Nephron (organoid): ENCODE measurements around the gene ZNF354B.
"Not testable (repeated sequence)": the region's sequence is repeated elsewhere in the genome, so short reads cannot be mapped to it uniquely, and the experiment has no call there.

Experiments used
- H3K27ac Mint-ChIP-seq, 3 experiments: 2 replicates each; pipeline ENCODE4 v1.8.0; 2020; ENCODE audit warnings: mixed read lengths in 3 of 3, mild to moderate bottlenecking in 2 of 3, moderate library complexity in 1 of 3
- H3K27me3 Mint-ChIP-seq: 2 replicates; pipeline ENCODE4 v1.8.0; 2021; ENCODE audit warnings: low read depth, mild to moderate bottlenecking, moderate library complexity, mixed read lengths
- H3K36me3 Mint-ChIP-seq: 2 replicates; pipeline ENCODE4 v1.8.0; 2020; ENCODE audit warnings: low read depth, mixed read lengths
- H3K4me1 Mint-ChIP-seq: 2 replicates; pipeline ENCODE4 v1.8.0; 2020; ENCODE audit warnings: mixed read lengths
- H3K4me3 Mint-ChIP-seq, 3 experiments: 2 replicates each; pipeline ENCODE4 v1.8.0; 2020; ENCODE audit warnings: mild to moderate bottlenecking in 3 of 3, mixed read lengths in 3 of 3, moderate library complexity in 2 of 3
- H3K9me3 Mint-ChIP-seq: 2 replicates; pipeline ENCODE4 v1.8.0; 2020; ENCODE audit warnings: mixed read lengths
- TF ChIP-seq, protein P1 (sequence below), 3 experiments: fragments of 200-600 bp; sonication (generic); IDR thresholded peaks; one replicate each; pipeline ENCODE4 v1.5.0; 2021; ENCODE audit warnings: antibody characterized with exemption in 3 of 3; ENCODE audit not compliant: unreplicated experiment in 3 of 3

Gene ZNF354B

GRCh38 chr5:178827636-178828035, 32.1 kb upstream of the ZNF354B start:
- TF ChIP-seq, protein P1, sequence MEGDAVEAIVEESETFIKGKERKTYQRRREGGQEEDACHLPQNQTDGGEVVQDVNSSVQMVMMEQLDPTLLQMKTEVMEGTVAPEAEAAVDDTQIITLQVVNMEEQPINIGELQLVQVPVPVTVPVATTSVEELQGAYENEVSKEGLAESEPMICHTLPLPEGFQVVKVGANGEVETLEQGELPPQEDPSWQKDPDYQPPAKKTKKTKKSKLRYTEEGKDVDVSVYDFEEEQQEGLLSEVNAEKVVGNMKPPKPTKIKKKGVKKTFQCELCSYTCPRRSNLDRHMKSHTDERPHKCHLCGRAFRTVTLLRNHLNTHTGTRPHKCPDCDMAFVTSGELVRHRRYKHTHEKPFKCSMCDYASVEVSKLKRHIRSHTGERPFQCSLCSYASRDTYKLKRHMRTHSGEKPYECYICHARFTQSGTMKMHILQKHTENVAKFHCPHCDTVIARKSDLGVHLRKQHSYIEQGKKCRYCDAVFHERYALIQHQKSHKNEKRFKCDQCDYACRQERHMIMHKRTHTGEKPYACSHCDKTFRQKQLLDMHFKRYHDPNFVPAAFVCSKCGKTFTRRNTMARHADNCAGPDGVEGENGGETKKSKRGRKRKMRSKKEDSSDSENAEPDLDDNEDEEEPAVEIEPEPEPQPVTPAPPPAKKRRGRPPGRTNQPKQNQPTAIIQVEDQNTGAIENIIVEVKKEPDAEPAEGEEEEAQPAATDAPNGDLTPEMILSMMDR (IDR thresholded peaks at IDR 0.05; ENCODE audit: unreplicated experiment in 3 of 3), result no peak
- no peak overlapping the region for H3K27ac Mint-ChIP-seq
- H3K4me3 Mint-ChIP-seq, result no peak overlapping the region
- no peaks in the 10 kb centered on the region for H3K4me1 Mint-ChIP-seq
- peaks cover 8% of the 10 kb centered on the region for H3K27me3 Mint-ChIP-seq
- H3K36me3 Mint-ChIP-seq, result no peaks in the 10 kb centered on the region
- H3K9me3 Mint-ChIP-seq, result no peaks in the 10 kb centered on the region

DNA sequence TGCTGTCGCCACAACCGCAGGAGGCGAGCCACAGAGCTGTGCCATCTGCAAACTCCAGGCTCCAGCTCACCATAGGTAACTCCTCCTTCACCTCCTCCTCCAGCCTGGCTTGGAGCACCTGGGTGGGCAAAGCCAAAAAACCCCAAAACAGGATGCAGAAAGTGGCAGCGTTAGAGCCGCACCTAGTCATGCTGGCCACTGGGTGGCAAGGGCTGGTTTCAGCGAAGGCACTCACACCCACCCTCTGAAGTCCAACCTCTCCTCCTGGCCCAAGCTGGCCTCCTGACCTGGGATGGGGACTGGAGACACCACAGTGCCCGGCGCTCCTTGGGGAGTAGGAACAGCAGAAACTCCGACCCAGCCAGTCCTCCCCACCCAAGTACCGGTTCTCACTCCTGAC, 28.7 kb upstream of the ZNF354B start:
- no peaks in the 10 kb centered on the region for H3K36me3 Mint-ChIP-seq
- no peak overlapping the region for H3K27ac Mint-ChIP-seq
- no peaks in the 10 kb centered on the region for H3K4me1 Mint-ChIP-seq
- H3K9me3 Mint-ChIP-seq, result peaks cover 2% of the 10 kb centered on the region
- TF ChIP-seq, protein P1 (IDR thresholded peaks at IDR 0.05; ENCODE audit: unreplicated experiment in 3 of 3), result no peak
- H3K4me3 Mint-ChIP-seq, result no peak overlapping the region
- H3K27me3 Mint-ChIP-seq, result peaks cover 4% of the 10 kb centered on the region

- Mint-ChIP-seq H3K27ac (no peak overlapping the region), H3K4me3 (peak overlapping the region; percentile 80), H3K9me3 (peaks cover 3% of the 10 kb centered on the region), H3K36me3 (no peaks in the 10 kb centered on the region), H3K27me3 (peaks cover 4% of the 10 kb centered on the region), H3K4me1 (no peaks in the 10 kb centered on the region)
- TF ChIP-seq, protein P1 (IDR thresholded peaks at IDR 0.05; ENCODE audit: unreplicated experiment in 3 of 3), result no peak
Measured at GRCh38 chr5:178832618-178833201, 27.0 kb upstream of the ZNF354B start.

- Mint-ChIP-seq H3K4me3 (no peak overlapping the region), H3K4me1 (no peaks in the 10 kb centered on the region), H3K27me3 (peaks cover 5% of the 10 kb centered on the region), H3K27ac (no peak overlapping the region), H3K9me3 (peaks cover 3% of the 10 kb centered on the region), H3K36me3 (no peaks in the 10 kb centered on the region)
- TF ChIP-seq, protein P1 (IDR thresholded peaks at IDR 0.05; ENCODE audit: unreplicated experiment in 3 of 3), result no peak
Measured at GRCh38 chr5:178836628-178837027, 23.1 kb upstream of the ZNF354B start.

DNA sequence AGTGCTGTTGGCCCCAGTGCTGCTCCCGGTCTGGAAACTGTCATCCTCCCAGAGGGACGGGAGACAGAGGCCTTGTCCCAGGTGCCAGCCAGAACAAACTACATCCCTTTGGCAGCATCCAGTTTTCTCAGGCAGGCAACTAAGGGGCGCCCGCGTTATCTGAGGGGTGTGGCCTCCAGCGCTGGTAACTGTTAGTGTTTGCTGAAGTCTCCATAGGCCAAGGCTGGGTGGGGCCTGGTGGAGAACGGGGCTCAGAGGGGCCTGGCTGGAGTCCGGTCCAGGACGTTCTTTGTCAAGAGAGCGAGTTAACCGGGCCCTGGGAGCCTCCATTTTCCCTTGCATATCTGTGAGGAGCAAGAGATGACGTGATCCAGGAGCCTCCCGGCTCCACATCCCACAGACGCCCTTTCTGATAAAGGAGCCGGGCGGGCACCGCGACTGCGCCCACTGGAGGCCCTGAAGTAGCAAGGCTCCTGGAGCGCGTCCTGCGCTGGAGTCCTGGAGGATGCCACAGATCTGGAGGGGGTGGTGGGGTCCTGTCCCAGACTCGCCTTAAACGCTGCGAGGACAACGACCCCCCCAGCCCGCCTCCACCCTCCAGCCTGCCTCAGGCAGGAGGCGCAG, 20.9 kb upstream of the ZNF354B start:
- not testable (repeated sequence) for H3K27me3 Mint-ChIP-seq, H3K9me3 Mint-ChIP-seq, H3K4me1 Mint-ChIP-seq, H3K36me3 Mint-ChIP-seq, H3K4me3 Mint-ChIP-seq, H3K27ac Mint-ChIP-seq

- TF ChIP-seq, protein P1 (IDR thresholded peaks at IDR 0.05; ENCODE audit: unreplicated experiment in 3 of 3), result peak; percentile 51 to 62 (median 55)
Measured at GRCh38 chr5:178839319-178839704, 20.4 kb upstream of the ZNF354B start.

DNA sequence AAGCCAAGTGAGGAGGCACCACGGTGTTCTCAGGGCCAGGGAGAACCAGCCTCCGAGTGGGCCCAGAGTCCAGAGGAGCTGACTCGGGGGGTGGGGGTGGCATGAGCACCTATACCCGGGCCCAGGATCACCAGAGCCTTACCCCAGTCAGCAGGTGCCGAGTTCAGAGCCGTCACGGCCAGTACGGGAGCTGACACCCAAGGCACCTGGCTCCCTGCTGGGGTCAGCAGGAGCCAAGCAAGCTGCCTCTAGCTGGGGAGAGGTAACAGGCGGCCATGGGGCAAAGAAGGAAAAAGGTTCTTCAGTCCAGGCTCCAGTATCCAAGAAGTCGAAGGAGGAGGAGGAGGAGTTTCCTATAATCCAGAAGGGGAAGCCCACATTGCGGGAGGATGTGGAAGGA, 19.4 kb upstream of the ZNF354B start:
- not testable (repeated sequence) for H3K36me3 Mint-ChIP-seq, H3K27me3 Mint-ChIP-seq, H3K9me3 Mint-ChIP-seq, H3K4me1 Mint-ChIP-seq, H3K4me3 Mint-ChIP-seq, H3K27ac Mint-ChIP-seq

More at GRCh38 chr5:178839319-178839704, 20.4 kb upstream of the ZNF354B start:
- H3K36me3 Mint-ChIP-seq, result no peaks in the 10 kb centered on the region
- no peak overlapping the region for H3K4me3 Mint-ChIP-seq
- peaks cover 3% of the 10 kb centered on the region for H3K9me3 Mint-ChIP-seq
- H3K27ac Mint-ChIP-seq, result no peak overlapping the region
- no peaks in the 10 kb centered on the region for H3K4me1 Mint-ChIP-seq
- H3K27me3 Mint-ChIP-seq, result peaks cover 8% of the 10 kb centered on the region
